A549 (cell line): ENCODE measurements around the gene GALNT14.

Source experiments
- CEBPB ChIP-seq, 2 experiments: fragments of >200 bp in 1 of 2; sonication (Bioruptor Twin) in 1 of 2; formaldehyde crosslinking in 1 of 2; IDR thresholded peaks; 2 replicates each; pipeline ENCODE4 v1.6.1; 2012 to 2016
- CTCF ChIP-seq: fragments of >200 bp; sonication (Bioruptor Twin); formaldehyde crosslinking; IDR thresholded peaks from 3 replicates; pipeline ENCODE4 v1.5.1; 2016
- ELK1 ChIP-seq: fragments of 150-350 bp; IDR thresholded peaks from 2 replicates; pipeline ENCODE4 v1.6.1; 2014; ENCODE audit warnings: low read depth, mild to moderate bottlenecking, low read length
- HDAC2 ChIP-seq: fragments of 200-600 bp; sonication (generic); IDR thresholded peaks from 2 replicates; pipeline ENCODE4 v1.6.1; 2016
- HMGXB4 ChIP-seq: fragments of 250-450 bp; sonication (Bioruptor Pico); IDR thresholded peaks from 2 replicates; pipeline ENCODE4 v1.5.0; 2021; ENCODE audit warnings: mild to moderate bottlenecking, moderate library complexity, borderline replicate concordance
- KDM1A ChIP-seq: fragments of 200-600 bp; sonication (generic); IDR thresholded peaks from 2 replicates; pipeline ENCODE4 v1.6.1; 2016; ENCODE audit warnings: low read depth, mild to moderate bottlenecking
- MAX ChIP-seq: IDR thresholded peaks from 2 replicates; pipeline ENCODE4 v1.6.1; 2012
- PBX3 ChIP-seq: IDR thresholded peaks from 2 replicates; pipeline ENCODE4 v1.6.1; 2012
- POLR2AphosphoS2 ChIP-seq: conservative IDR thresholded peaks from 2 replicates; pipeline ENCODE4 v1.6.1; 2012; ENCODE audit warnings: low read length, improper control_type of control experiment, inconsistent platforms
- RFX5 ChIP-seq: fragments of 450-650 bp; IDR thresholded peaks from 2 replicates; pipeline ENCODE4 v1.7.1; 2014; ENCODE audit warnings: antibody characterized with exemption, mild to moderate bottlenecking, moderate library complexity
- TP53 ChIP-seq: fragments of 250-450 bp; sonication (Bioruptor Pico); IDR thresholded peaks from 2 replicates; pipeline ENCODE4 v1.5.0; 2021; ENCODE audit warnings: mild to moderate bottlenecking, moderate library complexity

GRCh38 chr2:30939364-30939763 is 198.9 kb downstream of the GALNT14 start:
- TF ChIP-seq KDM1A, result no peak
- no peak for TF ChIP-seq CEBPB (IDR thresholded peaks at IDR 0.05)
- no peak for TF ChIP-seq HMGXB4 (CRISPR knock-in tag)
- no peak for TF ChIP-seq CTCF
- no peak for TF ChIP-seq MAX
- TF ChIP-seq HDAC2, result no peak
- TF ChIP-seq ELK1, result no peak
- TF ChIP-seq RFX5, result no peak
- TF ChIP-seq TP53 (CRISPR knock-in tag), result no peak
- TF ChIP-seq POLR2AphosphoS2, result no peak
- no peak for TF ChIP-seq PBX3
